Hematopoietic multipotent progenitor cell treated with erythropoietin and hydrocortisone succinate and interleukin-3 and kit ligand, for 17 days (in vitro differentiated cells): ENCODE data around the gene GPR146.
A peak's percentile ranks its signal among the peaks of the same experiment; 100 is the strongest.

Experiments used
- DNase-seq: peaks from one replicate; pipeline ENCODE4 v3.0.0-alpha.2; 2015; ENCODE audit warnings: low spot score

GPR146 gene

DNA sequence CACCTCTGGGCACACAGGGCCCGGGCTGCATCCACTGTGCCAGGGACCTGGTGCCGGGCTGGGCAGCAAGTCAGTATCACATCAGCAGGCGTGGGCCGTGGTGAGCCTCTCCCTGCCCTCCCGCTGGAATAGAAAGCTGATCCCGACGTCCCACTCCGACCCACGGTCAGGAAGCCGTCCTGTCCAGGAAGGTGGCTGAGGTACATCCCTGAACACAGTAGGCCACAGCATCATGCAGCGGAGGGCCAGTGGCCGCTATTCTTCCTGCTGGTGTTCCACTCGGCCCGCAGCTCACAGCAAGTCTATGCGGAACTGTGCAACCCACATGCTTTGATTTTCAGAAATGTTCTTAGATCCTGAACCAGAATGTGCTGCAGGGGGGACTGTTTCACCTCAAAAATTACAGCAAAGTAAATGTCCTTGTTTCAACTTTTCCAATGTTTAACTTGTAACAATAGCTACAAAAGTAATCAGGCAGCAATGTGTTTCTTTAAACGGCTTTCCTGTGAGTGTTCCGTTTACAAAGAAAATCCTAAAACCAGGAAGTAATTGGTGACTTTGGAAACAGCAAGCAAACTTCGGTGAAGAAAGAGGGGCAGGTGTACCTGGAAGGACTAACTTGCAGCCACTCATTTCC, 676 bp upstream of the GPR146 start:
- no peak for DNase-seq

DNA sequence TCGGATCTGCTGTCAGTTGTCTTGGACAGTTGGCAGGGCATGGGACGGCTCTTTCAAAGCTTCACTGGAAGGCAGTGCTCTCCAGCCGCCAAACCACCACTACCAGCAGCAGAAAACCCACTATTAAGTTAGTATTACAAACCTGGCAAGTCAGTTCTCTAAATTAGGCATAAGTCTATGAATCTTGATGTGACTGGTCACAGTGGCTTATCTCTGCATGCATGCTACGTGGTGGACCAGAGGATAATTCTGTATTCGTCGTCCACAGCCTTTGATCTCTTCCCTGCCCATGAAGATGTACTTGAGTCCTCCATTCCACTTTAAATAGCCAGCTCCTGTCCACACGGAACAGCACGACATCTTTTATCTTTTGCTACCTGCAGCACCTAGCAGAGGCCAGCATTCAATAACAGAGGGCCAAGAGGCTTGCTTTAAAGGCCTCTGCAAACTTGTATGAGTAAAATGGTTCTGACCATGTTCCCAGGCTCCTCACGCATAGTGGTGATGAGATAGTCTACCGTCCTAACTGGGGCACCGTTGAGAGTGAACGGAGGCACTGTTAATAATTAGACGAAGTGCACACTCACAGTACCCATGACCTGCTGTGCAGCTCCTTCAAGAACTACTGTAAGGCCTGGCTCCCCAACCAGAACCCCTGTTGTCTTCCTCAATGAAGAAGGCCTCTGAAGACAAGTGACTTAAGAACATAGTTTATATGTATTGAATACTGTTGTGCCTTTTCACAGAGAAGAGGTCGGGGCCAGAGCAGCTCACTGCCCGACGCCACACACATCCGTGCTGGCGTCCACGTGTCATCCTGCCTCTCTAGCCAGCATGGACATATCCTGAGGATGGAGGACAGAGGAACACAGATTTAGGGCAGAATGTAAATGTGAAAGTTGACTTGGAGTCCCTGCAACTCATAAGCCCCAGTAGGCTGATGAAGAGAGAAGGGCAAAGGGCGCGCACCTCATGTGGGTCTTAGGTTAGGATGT, 1.0 kb downstream of the GPR146 start:
- peak; percentile 58 for DNase-seq

DNA sequence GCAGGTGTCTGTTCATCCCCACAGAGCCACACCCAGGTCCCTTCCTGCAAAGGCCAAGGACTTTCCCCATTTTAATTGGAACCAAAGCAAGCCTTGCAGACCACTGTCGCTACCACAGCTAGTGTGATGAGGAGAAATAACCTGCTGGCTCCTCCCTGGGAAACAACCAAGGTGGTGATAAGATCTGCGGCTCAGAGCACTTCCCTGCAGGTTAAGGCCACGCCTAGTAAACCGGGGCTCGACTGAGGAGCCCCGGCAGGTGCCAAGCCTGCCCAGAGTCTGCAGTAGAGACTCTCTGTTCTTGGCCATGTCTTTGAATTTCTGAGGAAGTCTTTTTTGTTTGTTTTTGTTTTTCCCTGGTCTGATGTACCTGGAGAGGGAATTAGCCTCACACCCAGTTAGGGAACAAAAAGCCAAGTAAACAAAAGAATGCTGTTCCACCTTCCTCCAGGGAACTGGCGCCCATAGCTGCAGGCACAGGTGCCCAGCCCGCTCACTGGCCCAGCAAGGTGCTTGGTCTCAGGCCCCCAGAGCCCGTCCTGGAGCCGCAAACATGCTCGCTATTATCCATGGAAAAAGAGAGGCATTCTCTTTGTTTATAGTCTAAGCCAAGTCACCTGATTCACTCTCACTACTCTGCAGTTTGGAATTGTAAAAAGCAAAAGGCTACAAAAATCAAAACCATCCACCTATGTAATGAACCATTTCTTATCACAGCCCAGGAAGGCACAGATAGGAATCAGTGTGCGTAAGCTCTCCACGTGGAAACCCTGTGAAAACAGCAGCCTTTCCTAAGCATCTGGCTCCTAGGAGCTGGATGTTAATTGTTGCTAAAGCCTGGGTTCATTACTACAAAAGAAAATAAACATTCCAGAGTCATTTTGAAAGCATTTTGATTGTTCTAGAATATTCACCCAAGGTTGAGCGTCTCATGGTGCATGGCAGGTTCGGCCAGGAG, 2.7 kb downstream of the GPR146 start:
- peak; percentile 37 for DNase-seq

DNA sequence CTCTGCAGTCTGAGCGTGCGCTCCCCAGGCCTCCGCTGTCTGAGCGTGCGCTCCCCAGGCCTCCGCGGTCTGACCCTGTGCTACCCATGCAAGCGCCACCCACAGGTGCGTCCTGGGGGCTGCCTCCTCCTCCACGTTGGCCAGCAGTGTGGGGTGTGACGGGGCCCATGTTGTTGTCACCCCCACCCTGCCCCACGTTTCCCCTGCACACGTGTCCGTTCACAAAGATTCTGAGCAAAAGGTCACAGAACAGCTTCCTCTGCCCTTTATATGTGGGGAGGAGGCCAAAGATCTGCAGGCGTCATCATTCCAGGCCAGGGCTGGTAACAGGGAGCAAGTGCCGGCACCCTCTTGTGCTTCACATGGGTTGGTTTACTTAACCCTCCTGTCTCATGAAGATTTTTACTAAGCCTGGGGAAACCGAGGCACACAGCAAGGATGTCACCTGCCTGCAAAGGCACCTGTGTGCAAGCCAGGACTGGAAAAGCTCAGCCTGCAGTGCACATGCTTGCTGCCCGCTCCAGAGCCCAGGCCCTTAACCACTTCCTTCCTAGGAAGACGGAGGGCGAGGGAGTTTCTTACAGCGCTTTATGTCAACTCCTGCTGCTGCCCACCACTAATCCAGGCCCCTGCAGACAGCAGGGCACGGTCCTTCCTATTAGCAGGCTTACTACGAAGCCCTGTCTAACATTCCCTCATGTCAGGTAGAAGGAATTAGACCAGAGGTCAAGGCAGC, 4.8 kb downstream of the GPR146 start:
- no peak for DNase-seq

DNA sequence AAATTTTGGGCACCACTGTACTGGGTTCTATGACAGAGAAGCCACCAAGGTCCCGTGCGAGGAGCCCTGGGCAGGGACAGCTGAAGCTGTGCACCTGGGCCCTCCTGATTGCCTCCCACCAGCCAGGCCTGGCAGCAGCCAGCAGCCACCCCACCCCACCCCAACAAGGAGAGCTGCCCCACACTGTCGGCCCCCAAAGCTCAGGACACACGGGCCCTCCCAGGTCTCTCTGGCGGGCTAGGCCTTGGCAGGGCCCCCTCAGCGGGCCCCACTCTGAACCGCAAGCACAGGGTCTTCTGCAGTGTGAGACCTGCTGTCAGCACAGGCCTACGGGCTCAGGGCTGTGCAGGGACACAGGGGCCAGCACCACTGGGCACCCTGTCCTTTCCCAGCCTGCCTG, 5.5 kb downstream of the GPR146 start:
- DNase-seq, result no peak

DNA sequence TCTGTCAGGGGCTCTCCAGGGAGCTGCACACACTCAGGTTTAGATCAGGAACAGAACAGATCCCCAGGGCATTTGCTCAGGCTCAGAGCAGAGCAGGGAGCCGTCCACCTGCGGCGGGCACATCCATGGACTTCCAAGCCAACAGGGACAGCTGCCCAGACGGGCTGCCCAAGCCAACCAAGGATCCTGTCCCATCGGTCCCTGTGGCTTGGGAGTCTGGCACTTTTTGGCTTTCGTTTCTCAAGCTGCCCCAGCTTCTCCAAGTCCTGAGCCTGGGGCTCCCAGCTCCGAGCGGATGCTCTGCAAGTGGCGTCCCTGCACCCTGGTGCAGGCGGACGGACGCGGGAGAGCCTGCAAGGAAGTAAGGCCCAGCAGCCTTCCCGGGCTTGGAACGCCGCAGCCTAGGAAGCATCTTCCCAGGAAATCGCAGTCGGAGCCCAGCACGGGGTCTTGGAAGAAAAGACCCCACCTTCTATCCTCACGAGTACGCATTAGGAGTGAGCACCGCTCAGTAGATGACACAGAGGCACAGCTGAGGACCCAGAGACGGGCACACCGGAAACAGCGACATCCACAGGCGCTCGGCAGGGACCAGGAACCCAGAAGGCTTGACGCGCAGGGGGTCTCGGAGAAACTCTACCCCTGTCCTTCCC, 6.0 kb downstream of the GPR146 start:
- DNase-seq, result no peak

DNA sequence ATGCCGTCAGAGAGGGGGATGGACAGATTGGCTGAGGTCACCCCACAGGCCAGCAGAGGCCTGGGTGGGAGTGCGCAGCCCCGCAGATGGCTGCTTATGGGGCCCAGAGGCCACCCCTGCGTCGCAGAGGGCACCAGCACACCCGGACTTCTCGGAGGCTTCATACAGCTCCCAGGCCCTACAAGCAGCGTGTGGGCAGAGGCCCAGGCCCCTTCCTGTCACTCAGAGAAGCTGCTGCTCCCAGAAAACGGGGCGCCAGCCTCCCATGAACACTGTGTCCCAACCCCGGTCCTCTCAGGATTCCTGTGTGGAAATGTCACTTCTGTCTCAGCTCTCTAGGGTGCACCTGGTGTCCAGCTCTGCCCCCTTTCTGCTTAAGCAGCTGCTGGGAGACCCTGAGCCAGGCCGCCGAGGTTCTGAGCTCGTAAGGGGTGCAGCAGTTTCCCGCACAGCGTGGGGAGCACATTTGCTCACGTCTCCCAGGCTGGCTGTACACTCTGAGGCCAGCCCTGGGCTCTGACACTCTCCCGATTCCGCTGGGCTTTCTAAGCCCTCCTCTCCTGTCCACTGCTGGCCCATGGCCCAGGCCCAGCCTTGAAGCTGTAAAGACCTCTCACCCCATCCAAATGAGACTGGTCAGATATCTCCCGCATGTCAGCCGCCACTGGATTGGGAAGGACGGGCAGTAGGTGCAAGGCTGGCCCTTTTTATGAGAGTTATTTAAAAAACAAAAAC, 6.8 kb downstream of the GPR146 start:
- DNase-seq, result no peak

DNA sequence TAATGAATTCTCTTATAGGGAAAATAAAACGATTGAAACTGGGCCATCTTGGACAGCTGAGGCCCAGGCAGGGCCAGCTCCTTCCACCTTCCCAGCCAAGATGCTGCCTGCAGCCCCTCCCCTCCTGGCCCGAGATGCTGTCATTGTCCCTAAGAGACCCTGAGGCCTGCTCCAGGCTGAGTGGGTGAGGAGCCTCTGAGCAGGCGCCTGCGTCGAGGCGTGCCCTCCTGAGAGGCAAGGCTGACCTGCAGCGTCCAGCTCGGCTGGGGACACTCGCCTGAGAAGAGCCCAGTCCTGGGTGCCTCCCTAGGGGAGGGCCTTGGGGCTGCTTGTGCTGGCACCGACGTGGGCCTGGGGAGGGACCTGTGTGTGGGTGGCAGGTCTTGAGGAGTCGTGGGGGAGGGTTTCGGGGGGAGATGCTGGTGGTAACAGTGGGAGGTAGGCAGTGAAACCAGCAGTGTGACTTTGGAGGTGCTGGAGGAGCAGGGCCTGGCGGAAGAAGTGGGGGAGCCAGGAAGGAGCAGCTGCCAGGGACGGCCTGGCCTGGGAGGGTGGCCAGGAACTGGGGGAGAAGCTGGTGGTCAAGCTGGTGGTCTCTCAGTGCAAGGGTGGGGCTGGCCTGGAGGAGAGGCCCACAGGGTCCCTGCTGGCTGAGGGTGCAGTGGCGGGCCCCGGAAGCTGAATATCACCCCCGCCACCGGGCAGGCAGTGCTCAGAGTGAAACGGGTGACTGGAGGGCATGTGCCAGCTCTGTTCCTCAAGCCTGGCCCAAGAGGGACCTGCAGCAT, 7.9 kb downstream of the GPR146 start:
- DNase-seq, result no peak

DNA sequence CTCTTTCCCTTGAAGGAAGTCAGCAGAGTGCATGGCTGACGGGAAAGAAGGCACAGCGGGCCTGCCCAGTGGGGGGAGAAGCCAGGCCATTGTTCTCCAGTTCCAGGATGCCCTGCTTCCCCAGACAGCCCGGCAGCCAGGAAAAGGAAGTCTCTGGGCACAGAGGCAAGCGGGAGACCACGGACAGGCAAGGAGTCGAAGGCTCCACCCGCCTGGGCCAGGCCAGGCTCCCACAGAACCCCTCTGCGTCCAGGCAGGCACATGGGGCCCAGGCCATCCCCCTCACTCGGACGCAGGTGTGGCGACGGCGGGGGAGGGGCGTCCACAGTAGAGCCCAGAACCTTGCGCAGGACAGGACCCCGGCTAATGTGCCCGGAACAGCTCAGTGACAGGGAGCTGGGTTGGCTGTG, 8.7 kb downstream of the GPR146 start:
- no peak for DNase-seq

DNA sequence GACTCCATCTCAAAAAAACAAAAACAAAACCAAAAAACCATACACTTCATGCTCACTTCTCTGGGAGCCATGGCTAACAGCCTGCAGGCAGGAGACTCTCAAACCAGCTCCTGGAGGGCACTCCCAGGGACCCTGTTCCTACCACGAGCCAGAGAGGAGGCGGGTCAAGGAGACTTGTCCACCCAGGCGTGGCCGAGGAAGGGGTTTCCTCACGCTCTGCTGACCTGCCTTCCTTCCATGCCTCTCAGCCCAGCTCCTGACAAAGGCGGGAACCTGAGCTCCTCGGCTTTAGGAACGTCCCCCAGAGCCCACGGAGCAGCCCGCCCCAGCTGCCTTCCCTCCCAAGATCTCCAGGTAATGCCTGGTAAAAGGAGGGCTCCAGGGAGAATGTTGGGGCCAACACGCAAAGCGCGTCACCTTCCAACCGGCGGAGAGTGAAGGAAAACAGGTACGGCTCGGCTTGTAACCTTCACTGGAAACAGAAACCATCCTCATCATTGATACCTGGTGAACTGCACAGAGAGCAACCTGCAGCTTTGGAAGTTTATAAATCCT, 9.5 kb downstream of the GPR146 start:
- DNase-seq, result no peak

DNA sequence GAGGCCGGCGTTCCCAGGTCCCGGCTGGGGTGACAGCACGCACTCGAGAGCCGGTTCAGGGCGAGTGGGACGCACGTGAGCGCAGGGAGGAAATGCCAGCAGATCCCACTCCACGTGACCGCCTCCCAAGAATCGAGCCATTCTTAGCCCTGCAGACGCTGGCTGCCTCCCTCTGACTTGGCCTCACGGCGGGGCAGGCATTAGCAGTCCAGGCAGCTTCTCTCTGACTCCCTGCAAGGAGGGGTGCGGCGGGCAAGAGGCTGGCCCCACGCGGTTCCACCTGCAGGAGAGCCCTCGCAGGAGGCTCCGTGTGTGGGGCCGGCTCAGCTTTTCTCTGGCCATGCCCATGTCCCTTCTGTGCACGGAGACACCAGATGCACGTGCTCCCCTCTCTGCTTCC, 10.1 kb downstream of the GPR146 start:
- no peak for DNase-seq

DNA sequence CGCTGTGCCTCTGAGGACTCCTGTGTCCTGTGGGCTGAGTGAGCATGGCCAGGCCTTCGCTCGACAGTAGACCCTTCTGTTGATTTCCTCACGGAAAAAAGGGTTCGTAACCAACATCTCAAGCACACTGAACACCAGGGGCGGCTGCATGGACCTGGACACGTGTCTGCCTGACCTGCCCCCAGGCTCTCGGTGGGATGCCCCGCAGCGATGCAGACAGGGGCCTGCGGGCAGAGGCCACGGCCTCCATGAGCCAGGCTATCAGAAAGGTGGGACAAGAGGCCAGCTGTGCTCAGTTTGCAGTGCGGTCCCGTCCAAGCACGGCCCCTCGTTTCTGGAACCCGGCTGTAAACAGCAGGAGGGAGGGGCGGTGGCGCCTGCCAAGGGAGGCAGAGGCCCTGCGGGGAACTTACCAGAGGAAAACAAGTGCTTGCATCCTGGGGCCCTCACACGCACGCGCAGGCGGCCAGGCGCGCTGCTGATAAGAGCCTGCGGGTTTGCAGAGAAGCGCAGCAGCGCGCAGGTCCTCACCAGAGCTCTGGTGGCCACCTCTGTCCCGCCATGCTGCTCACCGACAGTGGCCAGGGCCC, 10.6 kb downstream of the GPR146 start:
- DNase-seq, result peak; percentile 94

DNA sequence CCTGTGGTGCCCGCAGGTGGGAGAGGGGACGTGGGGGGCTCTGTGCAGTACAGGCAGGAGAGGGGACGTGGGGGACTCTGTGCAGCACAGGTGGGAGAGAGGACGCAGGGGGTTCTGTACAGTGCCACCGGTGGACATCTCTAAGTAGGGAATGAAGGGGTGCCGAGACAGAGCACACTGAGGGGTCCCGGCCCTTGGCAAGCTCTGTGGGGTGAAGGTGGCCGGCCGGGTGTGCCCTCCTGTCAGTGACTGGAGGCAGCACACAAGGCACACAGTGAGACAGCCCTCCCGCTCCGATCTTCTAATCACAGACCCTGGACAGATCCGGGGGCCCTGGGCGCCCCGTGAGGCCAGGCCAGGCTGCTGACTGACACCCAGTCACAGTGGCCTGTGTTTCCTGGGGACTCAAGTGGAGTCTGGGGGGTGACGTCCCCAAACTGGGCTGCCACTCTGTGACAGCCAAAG, 11.2 kb downstream of the GPR146 start:
- peak; percentile 38 for DNase-seq

DNA sequence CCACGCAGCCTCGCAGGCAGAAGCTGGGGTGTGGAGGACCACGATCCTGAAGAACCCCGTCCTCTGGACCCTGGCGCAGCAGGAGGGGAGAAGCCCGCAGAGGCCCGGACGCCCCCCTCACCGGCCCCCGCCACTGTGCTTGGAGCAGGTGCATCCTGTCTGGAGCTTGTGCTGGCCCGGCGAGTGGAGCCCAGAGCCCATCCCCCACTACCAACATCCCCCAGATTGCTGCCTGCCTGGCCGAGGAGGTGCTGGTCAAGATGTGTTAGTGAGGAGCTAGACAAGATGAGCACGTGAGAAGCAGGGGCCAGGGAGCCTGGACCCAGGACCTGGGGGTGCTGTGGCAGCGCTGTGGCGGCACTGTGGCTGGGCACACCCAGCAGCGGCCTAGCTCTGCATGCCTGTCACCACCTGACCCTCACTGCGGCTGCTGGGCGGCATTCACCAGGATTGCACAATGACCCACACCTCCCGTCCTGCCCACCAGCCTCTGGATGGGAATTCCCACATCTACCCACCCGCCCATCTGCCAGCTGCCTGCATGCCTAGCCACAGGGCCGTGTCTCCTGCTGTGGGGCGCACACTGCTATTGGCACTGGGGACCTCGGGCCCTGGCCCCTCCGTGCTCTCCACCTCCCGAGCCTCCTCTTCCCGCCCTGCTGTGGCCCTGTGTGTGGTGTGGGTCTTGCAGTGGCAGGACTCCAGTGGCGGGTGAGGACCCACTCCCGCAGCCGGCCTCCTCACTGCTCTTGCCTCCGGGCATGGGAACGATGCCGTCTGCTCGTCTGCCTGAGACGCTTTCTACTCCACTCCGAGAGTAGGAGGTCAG, 11.8 kb downstream of the GPR146 start:
- no peak for DNase-seq

DNA sequence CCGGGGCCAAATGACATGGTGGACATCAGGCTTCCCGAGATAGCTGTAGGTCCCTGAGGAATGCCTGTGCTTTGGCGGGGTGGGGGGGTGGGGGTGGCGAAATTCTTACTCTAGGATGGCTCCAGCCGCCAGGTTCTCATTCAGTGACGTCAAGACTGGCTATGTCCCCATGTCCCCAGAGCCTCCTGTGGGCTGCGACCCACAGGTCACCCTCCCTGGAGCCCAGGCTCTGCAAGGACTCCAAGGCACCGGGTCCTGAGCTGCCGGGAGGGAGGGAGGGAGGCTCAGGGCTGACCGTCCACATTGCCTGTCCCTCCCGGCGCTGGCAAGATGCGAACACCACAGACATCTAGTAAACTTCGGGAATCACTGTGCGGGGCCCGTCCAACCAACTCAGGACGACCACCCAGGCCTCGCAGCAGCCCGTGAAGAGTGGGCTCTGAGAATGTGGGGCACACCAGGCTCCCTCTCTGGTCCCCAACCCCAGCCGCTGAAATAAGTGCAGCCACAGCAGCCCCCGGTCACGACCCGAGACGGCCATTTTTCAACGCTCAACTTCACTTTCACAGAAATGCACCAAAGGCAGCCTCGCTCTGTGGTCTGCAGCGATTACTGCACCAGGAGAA, 12.6 kb downstream of the GPR146 start:
- no peak for DNase-seq

DNA sequence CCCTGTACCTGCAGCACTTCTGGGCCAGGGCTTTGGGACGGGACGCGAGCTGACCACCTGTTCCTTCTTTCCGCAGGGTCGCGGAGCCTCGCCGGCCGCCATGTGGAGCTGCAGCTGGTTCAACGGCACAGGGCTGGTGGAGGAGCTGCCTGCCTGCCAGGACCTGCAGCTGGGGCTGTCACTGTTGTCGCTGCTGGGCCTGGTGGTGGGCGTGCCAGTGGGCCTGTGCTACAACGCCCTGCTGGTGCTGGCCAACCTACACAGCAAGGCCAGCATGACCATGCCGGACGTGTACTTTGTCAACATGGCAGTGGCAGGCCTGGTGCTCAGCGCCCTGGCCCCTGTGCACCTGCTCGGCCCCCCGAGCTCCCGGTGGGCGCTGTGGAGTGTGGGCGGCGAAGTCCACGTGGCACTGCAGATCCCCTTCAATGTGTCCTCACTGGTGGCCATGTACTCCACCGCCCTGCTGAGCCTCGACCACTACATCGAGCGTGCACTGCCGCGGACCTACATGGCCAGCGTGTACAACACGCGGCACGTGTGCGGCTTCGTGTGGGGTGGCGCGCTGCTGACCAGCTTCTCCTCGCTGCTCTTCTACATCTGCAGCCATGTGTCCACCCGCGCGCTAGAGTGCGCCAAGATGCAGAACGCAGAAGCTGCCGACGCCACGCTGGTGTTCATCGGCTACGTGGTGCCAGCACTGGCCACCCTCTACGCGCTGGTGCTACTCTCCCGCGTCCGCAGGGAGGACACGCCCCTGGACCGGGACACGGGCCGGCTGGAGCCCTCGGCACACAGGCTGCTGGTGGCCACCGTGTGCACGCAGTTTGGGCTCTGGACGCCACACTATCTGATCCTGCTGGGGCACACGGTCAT, 13.3 kb downstream of the GPR146 start:
- no peak for DNase-seq
